Measurements from ENCODE around the gene WWTR1.

The WWTR1 gene

GRCh38 chr3:149494022-149494758 is 163.6 kb downstream of the WWTR1 start:
- DNase-seq, result no peak

DNA sequence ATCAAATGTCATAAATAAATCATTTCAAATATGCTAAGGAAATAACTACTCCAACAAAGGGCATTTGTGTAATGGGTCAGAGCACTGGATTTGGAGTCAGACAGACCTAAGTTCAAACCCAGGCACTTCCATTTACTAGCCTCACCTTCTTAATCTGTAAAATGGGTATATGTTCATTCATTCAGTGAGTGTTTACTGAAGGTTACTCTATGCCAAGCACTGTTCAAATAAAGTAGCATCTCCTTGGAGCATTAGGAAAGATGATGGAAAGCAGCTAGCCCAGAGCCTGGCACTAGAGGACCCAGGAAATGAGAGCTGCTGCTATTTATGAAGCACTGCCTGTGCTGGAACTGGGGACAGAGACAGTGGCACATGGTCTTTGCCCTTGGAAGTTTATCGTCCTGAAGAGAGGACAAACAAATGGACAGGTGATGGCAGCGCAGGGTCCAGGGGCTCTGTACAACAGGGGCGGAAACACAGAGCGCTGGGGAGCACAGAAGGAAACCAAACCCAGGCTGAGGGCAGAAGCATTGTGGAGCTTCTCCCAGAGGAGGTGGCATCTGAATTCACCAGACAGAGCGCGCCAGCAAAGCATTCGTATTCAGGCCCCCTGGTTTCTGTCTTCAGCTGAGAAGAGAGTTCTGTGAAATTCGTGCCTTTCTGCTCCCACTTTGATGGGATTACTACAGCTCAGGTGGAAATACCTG is 164.4 kb downstream of the WWTR1 start:
- DNase-seq, result no peak

GRCh38 chr3:149490260-149490971 is 167.4 kb downstream of the WWTR1 start:
- no peak for DNase-seq

DNA sequence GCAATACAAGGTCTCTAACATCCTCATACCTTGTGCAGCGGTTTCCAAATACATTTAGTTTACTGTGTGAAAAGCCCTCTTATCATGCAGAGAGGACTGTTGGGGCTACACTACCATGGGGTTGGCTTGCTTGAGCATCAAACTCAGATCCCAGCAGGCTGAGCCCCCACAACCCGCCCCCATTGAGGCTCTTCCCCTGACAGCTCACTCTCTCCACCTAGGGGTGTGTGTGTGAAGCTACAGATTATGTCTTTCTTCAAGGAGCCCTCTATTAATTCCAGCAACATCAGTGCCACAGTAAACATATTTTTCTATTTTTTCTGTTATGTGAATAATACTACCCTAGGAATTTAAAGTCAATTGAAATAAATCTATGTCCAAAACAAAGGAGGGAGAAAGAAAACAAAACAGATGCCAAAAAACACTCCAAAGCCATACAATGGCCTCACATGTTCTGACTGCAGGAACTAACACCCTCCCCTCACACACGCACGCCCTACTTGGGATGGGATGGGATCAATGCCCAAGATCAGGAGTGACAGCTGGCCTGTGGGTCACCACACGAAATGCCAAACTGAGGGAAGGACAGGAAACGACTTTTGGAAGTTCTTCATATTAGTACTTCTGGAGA is 168.7 kb downstream of the WWTR1 start:
- DNase-seq, result no peak

- DNase-seq, result no peak
Observed at GRCh38 chr3:149487598-149488197, 170.1 kb downstream of the WWTR1 start.

DNA sequence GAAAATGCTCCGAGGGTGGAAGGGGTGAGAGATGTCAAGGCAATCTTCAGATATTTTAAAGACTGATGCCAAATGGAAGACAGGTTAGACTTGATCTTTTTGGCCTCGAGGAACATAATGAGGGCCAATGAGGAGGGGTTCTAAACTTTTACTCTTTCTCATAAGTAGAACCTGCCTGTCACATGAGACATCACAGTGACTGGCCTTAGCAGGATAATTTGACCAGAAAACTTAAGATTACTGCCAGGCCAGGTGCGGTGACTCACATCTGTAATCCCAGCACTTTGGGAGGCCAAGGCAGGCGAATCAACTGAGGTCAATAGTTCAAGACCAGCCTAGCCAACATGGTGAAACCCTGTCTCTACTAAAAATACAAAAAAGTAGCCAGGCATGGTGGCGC is 171.1 kb downstream of the WWTR1 start:
- no peak for DNase-seq

DNA sequence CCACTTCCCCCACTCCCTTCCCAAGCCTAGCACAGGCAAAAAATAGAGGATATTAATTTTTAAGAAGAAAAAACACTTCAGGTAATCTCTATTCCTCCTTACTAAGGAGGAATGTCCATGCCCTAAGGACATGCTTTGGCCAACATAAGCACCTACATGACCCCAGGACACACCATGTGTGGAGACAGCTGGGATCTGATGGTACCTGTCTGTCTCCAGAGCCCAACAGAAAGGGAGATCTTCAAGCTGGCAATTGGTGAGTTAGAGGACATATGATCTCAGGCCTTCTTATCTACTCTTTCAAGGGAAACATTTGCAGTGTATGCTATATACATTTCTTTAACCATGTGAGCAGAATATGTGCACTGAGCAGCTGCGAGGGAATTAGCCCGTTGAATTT is 176.3 kb downstream of the WWTR1 start:
- DNase-seq, result no peak

- DNase-seq, result no peak
Observed at GRCh38 chr3:149481056-149481455, 176.8 kb downstream of the WWTR1 start.

DNA sequence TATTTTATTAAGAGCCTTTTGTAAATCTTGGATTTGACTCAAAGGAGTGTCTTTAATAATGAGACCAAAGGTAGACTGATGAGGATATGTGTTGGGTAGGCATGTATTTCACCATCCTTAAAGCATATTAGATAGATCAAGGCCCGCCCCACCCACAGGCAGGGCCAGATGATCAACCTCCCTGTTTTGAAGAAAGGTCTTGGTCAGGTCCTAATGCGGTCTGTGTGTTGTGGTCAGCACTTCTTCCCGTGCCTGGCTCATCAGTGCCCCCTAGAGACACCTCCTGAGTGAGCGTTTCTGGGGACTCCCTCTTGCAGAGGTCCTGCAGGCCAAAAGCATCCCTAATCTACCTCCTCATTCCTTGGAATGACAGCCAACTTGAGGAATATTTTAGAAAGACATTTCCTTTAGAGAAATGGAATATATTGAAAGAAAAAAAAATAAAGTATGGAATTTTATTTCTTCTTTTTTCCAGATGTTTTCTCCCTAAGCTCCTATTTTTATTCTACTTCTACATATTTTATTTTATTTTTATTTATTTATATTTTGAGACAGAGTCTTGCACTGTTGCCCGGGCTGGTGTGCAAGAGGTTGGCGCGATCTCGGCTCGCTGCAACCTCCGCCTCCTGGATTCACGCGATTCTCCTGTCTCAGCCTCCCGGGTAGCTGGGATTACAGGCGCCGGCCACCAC is 177.4 kb downstream of the WWTR1 start:
- DNase-seq, result no peak

- no peak for DNase-seq
Observed at GRCh38 chr3:149479621-149480325, 178.1 kb downstream of the WWTR1 start.

DNA sequence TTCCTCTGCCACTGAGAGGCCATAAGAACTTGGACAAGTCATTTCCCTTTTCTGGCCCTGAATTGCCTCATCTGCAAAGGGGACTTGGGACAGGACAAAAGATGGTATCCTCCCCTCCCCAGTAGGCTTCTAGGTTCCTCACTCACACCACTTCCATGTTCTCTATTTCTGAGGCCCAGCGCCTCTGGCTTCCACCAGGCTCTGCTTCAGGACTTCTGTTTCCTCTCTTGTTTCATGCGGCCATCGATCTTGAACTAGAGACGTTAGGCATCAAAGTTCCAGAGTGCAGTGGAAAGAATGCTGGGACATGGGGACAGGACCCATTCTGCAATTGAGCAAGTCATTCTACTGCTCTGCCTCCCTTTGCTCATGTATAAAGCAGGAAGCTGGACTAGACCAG is 181.6 kb downstream of the WWTR1 start:
- no peak for DNase-seq

DNA sequence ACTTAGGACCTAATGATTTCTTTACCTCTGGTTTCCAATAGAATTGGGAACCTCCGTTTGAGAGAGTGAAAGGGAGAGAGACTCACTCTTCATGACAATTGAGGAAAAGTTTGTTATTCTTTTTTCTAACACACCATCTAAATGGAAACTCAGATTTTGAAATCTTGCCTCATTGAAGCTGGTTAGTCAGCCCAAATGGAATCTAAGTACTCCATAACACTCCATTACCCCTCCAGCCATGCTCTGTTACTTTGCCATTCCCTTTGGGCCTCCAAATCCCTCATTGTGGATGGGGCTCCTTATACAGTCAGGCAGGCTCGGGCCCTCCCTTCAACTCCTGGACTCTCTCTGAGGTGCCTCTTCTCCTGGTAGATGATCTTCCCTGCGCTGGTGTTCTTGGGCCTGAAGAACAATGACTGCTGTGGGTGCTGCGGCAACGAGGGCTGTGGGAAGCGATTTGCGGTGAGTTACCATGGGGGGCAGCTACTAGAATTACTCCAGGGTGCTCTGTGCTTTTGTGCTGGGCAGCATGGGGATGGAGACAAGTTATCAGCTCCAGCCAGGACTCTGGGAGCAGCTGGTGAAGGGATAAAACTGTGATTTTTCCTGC is 182.3 kb downstream of the WWTR1 start:
- no peak for DNase-seq

GRCh38 chr3:149474250-149474817 is 183.5 kb downstream of the WWTR1 start, which contains the start of gene TM4SF4:
Gene TM4SF4, plus strand, starts transcription at chr3:149474697. Its CDS starts 181 bp downstream, at chr3:149474878.
- DNase-seq, result no peak

GRCh38 chr3:149473357-149474249 is 184.2 kb downstream of the WWTR1 start:
- no peak for DNase-seq

DNA sequence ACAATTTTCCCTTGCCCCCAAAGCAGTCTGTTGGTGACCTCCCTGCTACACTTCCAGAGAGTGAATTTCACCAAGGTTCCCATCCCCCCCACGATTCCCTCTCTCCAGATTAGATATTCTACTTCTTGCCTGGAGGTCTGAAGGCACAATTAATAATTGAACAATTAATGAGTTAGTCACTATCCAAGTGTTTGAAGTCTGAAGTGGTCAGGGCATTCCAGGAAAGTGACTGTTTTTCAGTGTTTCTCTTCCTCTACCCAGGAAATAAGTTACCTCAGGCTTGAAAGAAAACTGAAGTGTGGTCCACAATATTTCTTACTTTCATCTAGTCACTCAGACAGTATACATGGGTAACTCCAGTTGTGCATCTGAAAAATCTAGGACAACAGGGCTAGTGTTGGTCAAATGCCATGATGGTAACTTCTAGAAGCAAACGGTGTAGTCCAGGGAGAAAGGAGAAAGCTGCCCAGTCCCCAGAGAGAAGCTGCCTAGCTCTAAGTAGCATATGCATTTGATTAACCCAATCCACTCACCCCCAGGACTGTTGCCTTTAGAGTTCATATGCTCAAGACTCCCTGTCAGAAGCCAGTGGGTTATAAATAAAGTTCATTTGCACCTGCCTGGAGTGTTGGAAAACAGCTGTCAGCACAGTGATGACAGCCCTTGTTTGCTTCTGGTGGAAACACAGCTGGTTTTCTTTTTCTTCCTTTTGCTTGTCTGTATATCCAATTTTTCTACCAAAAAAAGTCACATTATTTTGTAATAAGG is 185.6 kb downstream of the WWTR1 start:
- DNase-seq, result no peak

- no peak for DNase-seq
Observed at GRCh38 chr3:149470381-149470780, 187.4 kb downstream of the WWTR1 start.

DNA sequence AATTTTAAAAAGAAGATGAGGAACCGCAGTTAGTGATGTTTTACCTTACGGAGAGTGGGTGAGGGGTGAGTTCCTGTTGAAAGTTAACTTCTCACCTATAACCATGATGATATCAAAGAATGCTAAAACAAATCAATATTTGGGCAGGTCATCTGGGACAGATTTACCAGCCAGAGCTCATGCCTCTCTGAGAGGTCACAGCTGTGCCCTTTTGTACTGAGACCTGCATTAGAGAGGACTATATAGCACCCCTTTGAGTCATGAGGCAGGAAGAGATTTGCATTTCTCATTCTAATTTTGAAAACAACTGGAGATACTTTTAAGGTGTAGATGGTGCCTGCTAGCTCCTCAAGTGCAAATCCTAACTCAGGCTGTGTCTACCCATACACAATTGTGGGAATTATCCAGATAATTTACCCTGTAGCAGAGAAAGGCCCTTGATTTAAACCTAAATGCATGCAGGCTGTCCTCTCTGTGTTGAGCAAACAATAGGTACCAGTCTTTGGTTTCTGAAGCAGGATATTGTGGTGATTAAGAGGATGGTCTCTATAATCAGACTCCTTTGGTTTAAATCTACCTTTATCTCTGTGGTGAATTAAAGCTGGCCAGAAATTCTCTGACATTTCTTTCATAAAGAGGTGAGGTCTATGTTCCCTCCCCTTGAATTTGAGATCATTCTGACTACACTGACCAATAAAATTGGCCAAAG is 189.2 kb downstream of the WWTR1 start:
- no peak for DNase-seq

All from DMS79 treated with DMSO at 0.1 percent for 48 hours (cell line).